Transverse colon (tissue), 4 donors: ENCODE measurements around the gene PLCD3. TPM values are rescaled to one million over a fixed set of nuclear protein-coding genes. Genes with fewer than 3 reads are reported as not detected.

ENCODE experiments used
- DNase-seq: peaks from one replicate; pipeline ENCODE4 v3.0.0-alpha.2; 2019
- H3K27ac ChIP-seq, 4 donors: fragments of 200-600 bp; sonication (generic); 2 replicates each; pipeline ENCODE4 v1.5.1; 2016 to 2018; ENCODE audit warnings: inconsistent platforms in 4 of 4
- H3K27me3 ChIP-seq: fragments of 200-600 bp; sonication (generic); 2 replicates; pipeline ENCODE4 v1.5.1; 2017; ENCODE audit warnings: inconsistent platforms
- H3K36me3 ChIP-seq, 4 donors: fragments of 200-600 bp; sonication (generic); 2 replicates each; pipeline ENCODE4 v1.5.1; 2017 to 2019; ENCODE audit warnings: inconsistent platforms in 4 of 4
- H3K4me1 ChIP-seq, 4 donors: fragments of 200-600 bp; sonication (generic); 2 replicates each; pipeline ENCODE4 v1.5.1; 2017 to 2020; ENCODE audit warnings: inconsistent platforms in 4 of 4
- H3K4me3 ChIP-seq, 4 donors: fragments of 200-600 bp; sonication (generic); 1 replicate in 1 of 4; 2 replicates in 3 of 4; pipeline versions ENCODE4 v1.5.1 to v1.6.1; 2017 to 2019; ENCODE audit warnings: inconsistent platforms in 4 of 4
- H3K9me3 ChIP-seq, 2 donors: fragments of 200-600 bp; sonication (generic); 2 replicates each; pipeline ENCODE4 v1.5.1; 2017 to 2019; ENCODE audit warnings: inconsistent platforms in 2 of 2
- CTCF ChIP-seq, 5 experiments: fragments of 200-600 bp in 3 of 5; fragments of 450-650 bp in 2 of 5; sonication (generic) in 3 of 5; IDR thresholded peaks; 1 replicate in 2 of 5; 2 replicates in 3 of 5; pipeline ENCODE4 v1.5.1; 2016 to 2017; ENCODE audit warnings: antibody characterized with exemption in 5 of 5, inconsistent platforms in 3 of 5, mild to moderate bottlenecking in 2 of 5, moderate library complexity in 1 of 5
- EP300 ChIP-seq: sonication (generic); formaldehyde crosslinking; IDR thresholded peaks from one replicate; pipeline ENCODE4 v1.6.1; 2017; ENCODE audit warnings: antibody characterized with exemption, low read depth
- POLR2A ChIP-seq: fragments of 450-650 bp; IDR thresholded peaks from one replicate; pipeline ENCODE4 v1.6.1; 2016; ENCODE audit warnings: antibody characterized with exemption, mild to moderate bottlenecking, moderate library complexity
- POLR2AphosphoS5 ChIP-seq, 3 donors: sonication (generic); formaldehyde crosslinking; IDR thresholded peaks; one replicate each; pipeline ENCODE4 v1.6.1; 2016; ENCODE audit warnings: antibody characterized with exemption in 3 of 3
- WGBS, 2 donors: methylation state at CpG; one replicate each; pipeline ENCODE4 v1.1.5; 2018; ENCODE audit warnings: low coverage in 1 of 2; 5-methylcytosine and 5-hydroxymethylcytosine counted together
- in situ Hi-C, 4 donors: fragments of 200-750 bp; cut with MboI; loops; one replicate each; pipeline versions ENCODE4 v1.15.0 to v1.15.1; 2017; ENCODE audit warnings: low sequenced_read_pairs in 3 of 4, low pct_ligation_motif_present in 1 of 4, low pct_unique_long_range_greater_than_20kb in 1 of 4
- intact Hi-C: fragments of 100-400 bp; cut with DNase I; formaldehyde crosslinking; loops from one replicate; pipeline ENCODE4 v1.15.1; 2023; ENCODE audit warnings: low total_unique reads
- total RNA-seq, 4 donors: library from RNA; depleted of rRNA; stranded (reverse); fragments of >200 nt; gene quantifications; one replicate each; pipeline ENCODE4 v1.1.0, GENCODE V29; 2016

Gene PLCD3
- total RNA-seq, 4 donors from 2014 or later = 157 to 369 (median 335) TPM

GRCh38 chr17:45128989-45129388 lies 3.3 kb downstream of the PLCD3 start:
- WGBS, 2 donors = 100% methylated on average over 2 of the region's 2 CpGs; no CpG with 5 or more reads in 1 of the 2 donors
- peaks cover 38 to 72% (median 63%) of the 10 kb centered on the region in 4 donors for H3K4me1 ChIP-seq
- no peaks in the 10 kb centered on the region for H3K9me3 ChIP-seq
- TF ChIP-seq EP300 = no peak
- no peak for TF ChIP-seq CTCF (IDR thresholded peaks at IDR 0.05)
- TF ChIP-seq POLR2AphosphoS5 (IDR thresholded peaks at IDR 0.05) = no peak
- TF ChIP-seq POLR2A = no peak
- H3K36me3 ChIP-seq = no peaks in the 10 kb centered on the region
- no peak for DNase-seq
- H3K27me3 ChIP-seq = no peaks in the 10 kb centered on the region
- no peak overlapping the region for H3K4me3 ChIP-seq
- intact Hi-C loops = no loop called here
- peak overlapping the region; percentile 99 to 100 (median 99) for H3K27ac ChIP-seq
- in situ Hi-C loops = no loop called here

- H3K4me3 ChIP-seq = peak overlapping the region in 1 of 4 donors; percentile 19
- H3K4me1 ChIP-seq = peaks cover 45 to 79% (median 70%) of the 10 kb centered on the region in 4 donors
- no peaks in the 10 kb centered on the region for H3K27me3 ChIP-seq
- intact Hi-C loops (no loop called here), in situ Hi-C loops (no loop called here)
- H3K36me3 ChIP-seq = no peaks in the 10 kb centered on the region
- peak overlapping the region; percentile 99 to 100 (median 99) for H3K27ac ChIP-seq
- TF ChIP-seq CTCF (IDR thresholded peaks at IDR 0.05) (no peak), EP300 (no peak), POLR2A (no peak), POLR2AphosphoS5 (IDR thresholded peaks at IDR 0.05) (no peak)
- no peaks in the 10 kb centered on the region for H3K9me3 ChIP-seq
- DNase-seq = no peak
- WGBS, 2 donors = 75% methylated on average over 5 of the region's 5 CpGs; no CpG with 5 or more reads in 1 of the 2 donors
Observed at GRCh38 chr17:45128331-45128730, 4.0 kb downstream of the PLCD3 start.

GRCh38 chr17:45127548-45128300 lies 4.6 kb downstream of the PLCD3 start:
- WGBS, 2 donors = 32 to 38% methylated on average over 9 to 20 of the region's 20 CpGs
- Histone ChIP-seq H3K9me3 (no peaks in the 10 kb centered on the region), H3K36me3 (no peaks in the 10 kb centered on the region), H3K4me1 (peaks cover 51 to 80% (median 75%) of the 10 kb centered on the region in 4 donors), H3K4me3 (peak overlapping the region in 1 of 4 donors; percentile 19), H3K27ac (peak overlapping the region; percentile 99 to 100 (median 99)), H3K27me3 (no peaks in the 10 kb centered on the region)
- intact Hi-C loops (no loop called here), in situ Hi-C loops (no loop called here)
- TF ChIP-seq EP300 (no peak), POLR2AphosphoS5 (IDR thresholded peaks at IDR 0.05) (peak in 2 of 3 donors; percentile 41 to 60)
- DNase-seq = peak; percentile 90

- peak; percentile 56 for DNase-seq
- intact Hi-C loops (no loop called here), in situ Hi-C loops (no loop called here)
- H3K9me3 ChIP-seq = no peaks in the 10 kb centered on the region
- peak overlapping the region; percentile 99 to 100 (median 99) for H3K27ac ChIP-seq
- H3K36me3 ChIP-seq = no peaks in the 10 kb centered on the region
- no peaks in the 10 kb centered on the region for H3K27me3 ChIP-seq
- 61% methylated on average over 8 of the region's 8 CpGs; no CpG with 5 or more reads in 1 of the 2 donors for WGBS, 2 donors
- no peak overlapping the region for H3K4me3 ChIP-seq
- H3K4me1 ChIP-seq = peaks cover 55 to 85% (median 80%) of the 10 kb centered on the region in 4 donors
- peak in 1 of 5 experiments; percentile 8 for TF ChIP-seq CTCF (IDR thresholded peaks at IDR 0.05)
- no peak for TF ChIP-seq POLR2A
- TF ChIP-seq POLR2AphosphoS5 (IDR thresholded peaks at IDR 0.05) = no peak
Observed at GRCh38 chr17:45127207-45127547, 5.1 kb downstream of the PLCD3 start.
